Fibroblast of skin of scalp (primary cell): ENCODE data around the gene CCDC93.

Experiments
- DNase-seq: peaks from one replicate; pipeline ENCODE4 v3.0.0-alpha.2; 2013

Gene CCDC93

GRCh38 chr2:117875786-117876185 is 138.1 kb downstream of the CCDC93 start:
- DNase-seq: no peak
